K562 (cell line): ENCODE measurements around the gene DARS2. TPM values are rescaled to one million over a fixed set of nuclear protein-coding genes. Genes with fewer than 3 reads are reported as not detected.

Source experiments
- BMI1 ChIP-seq: fragments of 150-350 bp; IDR thresholded peaks from 2 replicates; pipeline ENCODE4 v1.6.1; 2014; ENCODE audit warnings: low read length
- CBX1 ChIP-seq: sonication (generic); IDR thresholded peaks from 2 replicates; pipeline ENCODE4 v1.6.1; 2016; ENCODE audit warnings: antibody characterized with exemption, low read depth, mild to moderate bottlenecking
- CHD1 ChIP-seq: fragments of 200-600 bp; sonication (generic); IDR thresholded peaks from one replicate; pipeline ENCODE4 v1.6.1; 2012; ENCODE audit warnings: mild to moderate bottlenecking, moderate library complexity, low read length, inconsistent platforms
- EP300 ChIP-seq: IDR thresholded peaks from 2 replicates; pipeline ENCODE4 v1.6.1; 2012; ENCODE audit warnings: low read length, improper control_type of control experiment
- FOXO4 ChIP-seq: fragments of 450-650 bp; formaldehyde crosslinking; IDR thresholded peaks from 2 replicates; pipeline ENCODE4 v1.4.0; 2020; ENCODE audit warnings: mild to moderate bottlenecking, moderate library complexity
- HINFP ChIP-seq: fragments of 450-650 bp; conservative IDR thresholded peaks from 2 replicates; pipeline ENCODE4 v1.6.1; 2016; ENCODE audit warnings: missing genetic modification characterization, low read depth, mild to moderate bottlenecking, control low read depth, missing compliant biosample characterization
- HOXB6 ChIP-seq: fragments of 250-450 bp; sonication (Bioruptor Pico); IDR thresholded peaks from 2 replicates; pipeline ENCODE4 v1.5.1; 2022; ENCODE audit warnings: mild to moderate bottlenecking, borderline replicate concordance
- IRF2 ChIP-seq: sonication (generic); formaldehyde crosslinking; IDR thresholded peaks from 2 replicates; pipeline ENCODE4 v1.8.1; 2022; ENCODE audit warnings: mild to moderate bottlenecking, missing genetic modification reagents
- MLX ChIP-seq, 2 experiments: fragments of 450-650 bp in 1 of 2; sonication (generic) in 1 of 2; formaldehyde crosslinking; conservative IDR thresholded peaks; 2 replicates each; pipeline versions ENCODE4 v1.4.0 to v1.8.1; 2020 to 2022; ENCODE audit warnings: mild to moderate bottlenecking in 1 of 2, missing genetic modification reagents in 1 of 2
- NR1H2 ChIP-seq: sonication (generic); formaldehyde crosslinking; IDR thresholded peaks from 2 replicates; pipeline ENCODE4 v1.4.0; 2020; ENCODE audit warnings: mild to moderate bottlenecking, missing genetic modification reagents
- PHB2 ChIP-seq: fragments of 450-650 bp; IDR thresholded peaks from 2 replicates; pipeline ENCODE4 v1.6.1; 2017; ENCODE audit warnings: low read depth
- PHF20 ChIP-seq: fragments of 450-650 bp; IDR thresholded peaks from 2 replicates; pipeline ENCODE4 v1.6.1; 2018; ENCODE audit not compliant: partially characterized antibody
- SNIP1 ChIP-seq: fragments of 450-650 bp; IDR thresholded peaks from 2 replicates; pipeline ENCODE4 v1.7.1; 2017; ENCODE audit warnings: low read depth, mild to moderate bottlenecking
- TBP ChIP-seq: optimal IDR thresholded peaks from 2 replicates; pipeline ENCODE3; 2011; ENCODE audit warnings: low read depth, low read length, improper control_type of control experiment
- ZC3H8 ChIP-seq: fragments of 450-650 bp; IDR thresholded peaks from 2 replicates; pipeline ENCODE4 v1.6.1; 2017
- ZFPM2 ChIP-seq: fragments of 250-450 bp; sonication (Bioruptor Pico); IDR thresholded peaks from 2 replicates; pipeline ENCODE4 v1.5.1; 2022; ENCODE audit warnings: mild to moderate bottlenecking
- ZMIZ1 ChIP-seq, 2 experiments: fragments of 150-350 bp in 1 of 2; IDR thresholded peaks; 2 replicates each; pipeline ENCODE4 v1.6.1; 2012 to 2016; ENCODE audit warnings: low read depth in 2 of 2, low read length in 2 of 2, mild to moderate bottlenecking in 1 of 2, moderate library complexity in 1 of 2
- ZNF253 ChIP-seq: fragments of 250-450 bp; sonication (Bioruptor Pico); conservative IDR thresholded peaks from 2 replicates; pipeline ENCODE4 v1.6.1; 2021; ENCODE audit warnings: mild to moderate bottlenecking
- ZNF277 ChIP-seq: fragments of 250-450 bp; sonication (Bioruptor Pico); IDR thresholded peaks from 2 replicates; pipeline ENCODE4 v1.8.0; 2022; ENCODE audit warnings: inconsistent platforms, mild to moderate bottlenecking, moderate library complexity, borderline replicate concordance
- ZNF347 ChIP-seq: fragments of 450-650 bp; formaldehyde crosslinking; IDR thresholded peaks from 2 replicates; pipeline ENCODE4 v1.4.0; 2020; ENCODE audit warnings: low read depth, mild to moderate bottlenecking, moderate library complexity
- ZNF408 ChIP-seq: fragments of 250-450 bp; sonication (Bioruptor Pico); IDR thresholded peaks from 2 replicates; pipeline ENCODE4 v1.4.0; 2020; ENCODE audit warnings: low read depth, mild to moderate bottlenecking, moderate library complexity
- polyA plus RNA-seq, 8 experiments: library from polyadenylated mRNA; depleted of rRNA in 4 of 8; stranded (reverse) in 5 of 8; unstranded in 3 of 8; fragments of >200 nt; fragmentation: Nextera tagmentation in 2 of 8; fragmentation: Illumina TruSeq in 1 of 8; extraction: Ambion mirVana in 2 of 8; extraction: Trizol in 1 of 8; gene quantifications; 2 replicates each; pipeline versions ENCODE4 v1.2.1 to v1.2.3, GENCODE V29; 2011 to 2014; ENCODE audit warnings: inconsistent platforms in 1 of 8, missing spikeins in 1 of 8
- total RNA-seq, 7 experiments: library from RNA; depleted of rRNA in 6 of 7; stranded (reverse); fragments of >200 nt in 6 of 7; fragmentation: Illumina TruSeq in 2 of 7; extraction: Trizol in 2 of 7; gene quantifications; 2 replicates each; pipeline versions ENCODE4 v1.2.1 to v1.2.3, GENCODE V29; 2011 to 2021; ENCODE audit warnings: low replicate concordance in 1 of 7

DARS2 gene
- total and polyA plus RNA-seq, 9 of the 15 experiments (the other 6 are each of a cell fraction or from before 2014, with no cell fraction given) = 36.4 to 96.7 (median 68.6) TPM

GRCh38 chr1:173867141-173867752 is 42.8 kb downstream of the DARS2 start (continued):
- TF ChIP-seq BMI1 (no peak), ZFPM2 (CRISPR knock-in tag) (no peak), ZNF408 (CRISPR knock-in tag) (no peak), NR1H2 (CRISPR knock-in tag) (no peak), EP300 (no peak), ZNF253 (CRISPR knock-in tag) (peak; percentile 80), IRF2 (CRISPR knock-in tag) (no peak), PHF20 (no peak), MLX (CRISPR knock-in tag; conservative IDR thresholded peaks at IDR 0.05) (no peak), TBP (no peak), ZNF277 (CRISPR knock-in tag) (no peak), ZC3H8 (no peak), HOXB6 (CRISPR knock-in tag) (no peak; the same call in 1 of the 2 replicates), ZNF347 (CRISPR knock-in tag) (no peak), ZMIZ1 (IDR thresholded peaks at IDR 0.05; ENCODE audit: low read depth in 2 of 2, low read length in 2 of 2) (no peak), HINFP (no peak), CHD1 (peak; percentile 98), PHB2 (peak; percentile 8; the same call in 1 of the 2 replicates), SNIP1 (no peak), FOXO4 (CRISPR knock-in tag) (no peak), CBX1 (peak; percentile 0; the same call in 1 of the 2 replicates)
